Lower leg skin (tissue), 3 donors: Measurements from ENCODE around the gene OBP2A.

ENCODE experiments used
- CTCF ChIP-seq, 3 donors: fragments of 450-650 bp; IDR thresholded peaks; one replicate each; pipeline ENCODE4 v1.5.1; 2016; ENCODE audit warnings: antibody characterized with exemption in 3 of 3, mild to moderate bottlenecking in 3 of 3, moderate library complexity in 2 of 3
- POLR2A ChIP-seq, 2 donors: fragments of 450-650 bp; IDR thresholded peaks; one replicate each; pipeline ENCODE4 v1.6.1; 2016 to 2017; ENCODE audit warnings: antibody characterized with exemption in 2 of 2, mild to moderate bottlenecking in 1 of 2, moderate library complexity in 1 of 2

GRCh38 chr9:135570456-135570855 is 24.5 kb downstream of the OBP2A start:
- TF ChIP-seq CTCF (IDR thresholded peaks at IDR 0.05) (no peak), POLR2A (IDR thresholded peaks at IDR 0.05) (no peak)
